ENCODE measurements around the gene SMG1.
"Not testable (repeated sequence)": the region's sequence is repeated elsewhere in the genome, so short reads cannot be mapped to it uniquely, and the experiment has no call there.

The SMG1 gene

GRCh38 chr16:18936727-18937340 is 10.6 kb upstream of the SMG1 start:
- Histone ChIP-seq H2AFZ (ENCODE audit: low read length) (no peak overlapping the region), H3K79me2 (ENCODE audit: low read length) (no peaks in the 10 kb centered on the region), H3K36me3 (replicated peaks; ENCODE audit: insufficient read depth, low read length) (no peaks in the 10 kb centered on the region), H3K9ac (ENCODE audit: low read length) (no peak overlapping the region), H3K27me3 (replicated peaks; ENCODE audit: insufficient read depth, low read length) (no peaks in the 10 kb centered on the region), H4K20me1 (ENCODE audit: insufficient read depth, low read length) (no peaks in the 10 kb centered on the region), H3K4me2 (ENCODE audit: low read depth, low read length) (no peak overlapping the region), H3K27ac (ENCODE audit: low read length) (no peak overlapping the region), H3K9me2 (replicated peaks; ENCODE audit: insufficient read depth, low read length) (no peaks in the 10 kb centered on the region), H3K9me3 (replicated peaks; ENCODE audit: insufficient read depth, low read length) (no peaks in the 10 kb centered on the region), H3K4me3 (ENCODE audit: low read length) (no peak overlapping the region), H3F3A (ENCODE audit: insufficient read depth, low read length) (no peaks in the 10 kb centered on the region), H3K4me1 (ENCODE audit: low read length) (no peaks in the 10 kb centered on the region)
- DNase-seq, result no peak
- TF ChIP-seq EZH2phosphoT487 (IDR thresholded peaks at IDR 0.05; ENCODE audit: low read length) (no peak), EZH2 (optimal IDR thresholded peaks at IDR 0.05; ENCODE audit: low read depth, low read length) (no peak), CTCF (IDR thresholded peaks at IDR 0.05; ENCODE audit: low read length) (no peak)

- Histone ChIP-seq H3K9me3 (replicated peaks; ENCODE audit: insufficient read depth, low read length) (no peaks in the 10 kb centered on the region), H3K4me3 (ENCODE audit: low read length) (no peak overlapping the region), H3K27ac (ENCODE audit: low read length) (no peak overlapping the region), H3K9me2 (replicated peaks; ENCODE audit: insufficient read depth, low read length) (no peaks in the 10 kb centered on the region), H3K4me1 (ENCODE audit: low read length) (no peaks in the 10 kb centered on the region), H3K36me3 (replicated peaks; ENCODE audit: insufficient read depth, low read length) (no peaks in the 10 kb centered on the region), H2AFZ (ENCODE audit: low read length) (no peak overlapping the region), H3F3A (ENCODE audit: insufficient read depth, low read length) (no peaks in the 10 kb centered on the region), H3K27me3 (replicated peaks; ENCODE audit: insufficient read depth, low read length) (no peaks in the 10 kb centered on the region), H3K79me2 (ENCODE audit: low read length) (no peaks in the 10 kb centered on the region), H4K20me1 (ENCODE audit: insufficient read depth, low read length) (no peaks in the 10 kb centered on the region), H3K9ac (ENCODE audit: low read length) (no peak overlapping the region), H3K4me2 (ENCODE audit: low read depth, low read length) (no peak overlapping the region)
- TF ChIP-seq EZH2phosphoT487 (IDR thresholded peaks at IDR 0.05; ENCODE audit: low read length) (no peak), CTCF (IDR thresholded peaks at IDR 0.05; ENCODE audit: low read length) (no peak), EZH2 (optimal IDR thresholded peaks at IDR 0.05; ENCODE audit: low read depth, low read length) (no peak)
- DNase-seq, result no peak
Measured at GRCh38 chr16:18933501-18933900, 7.3 kb upstream of the SMG1 start.

- no peaks in the 10 kb centered on the region for H3K27me3 ChIP-seq (replicated peaks; ENCODE audit: insufficient read depth, low read length)
- H2AFZ ChIP-seq (ENCODE audit: low read length), result no peak overlapping the region
- no peaks in the 10 kb centered on the region for H3K9me2 ChIP-seq (replicated peaks; ENCODE audit: insufficient read depth, low read length)
- H3K36me3 ChIP-seq (replicated peaks; ENCODE audit: insufficient read depth, low read length), result no peaks in the 10 kb centered on the region
- no peak overlapping the region for H3K27ac ChIP-seq (ENCODE audit: low read length)
- DNase-seq, result no peak
- H3K4me3 ChIP-seq (ENCODE audit: low read length), result no peak overlapping the region
- no peak overlapping the region for H3K9ac ChIP-seq (ENCODE audit: low read length)
- no peaks in the 10 kb centered on the region for H3K79me2 ChIP-seq (ENCODE audit: low read length)
- H3F3A ChIP-seq (ENCODE audit: insufficient read depth, low read length), result no peaks in the 10 kb centered on the region
- H3K9me3 ChIP-seq (replicated peaks; ENCODE audit: insufficient read depth, low read length), result no peaks in the 10 kb centered on the region
- no peak for TF ChIP-seq EZH2phosphoT487 (IDR thresholded peaks at IDR 0.05; ENCODE audit: low read length)
- no peaks in the 10 kb centered on the region for H3K4me1 ChIP-seq (ENCODE audit: low read length)
- H4K20me1 ChIP-seq (ENCODE audit: insufficient read depth, low read length), result no peaks in the 10 kb centered on the region
- no peak overlapping the region for H3K4me2 ChIP-seq (ENCODE audit: low read depth, low read length)
Measured at GRCh38 chr16:18932243-18932987, 6.2 kb upstream of the SMG1 start.

GRCh38 chr16:18931756-18932155 is 5.5 kb upstream of the SMG1 start:
- Histone ChIP-seq H3F3A (ENCODE audit: insufficient read depth, low read length) (0 out of 2 replicates have a peak, but pooled peaks cover 4% of the 10 kb centered on the region), H4K20me1 (ENCODE audit: insufficient read depth, low read length) (no peaks in the 10 kb centered on the region), H3K4me1 (ENCODE audit: low read length) (no peaks in the 10 kb centered on the region), H3K36me3 (replicated peaks; ENCODE audit: insufficient read depth, low read length) (no peaks in the 10 kb centered on the region), H3K9me3 (replicated peaks; ENCODE audit: insufficient read depth, low read length) (no peaks in the 10 kb centered on the region), H2AFZ (ENCODE audit: low read length) (no peak overlapping the region), H3K4me3 (ENCODE audit: low read length) (no peak overlapping the region), H3K9me2 (replicated peaks; ENCODE audit: insufficient read depth, low read length) (no peaks in the 10 kb centered on the region), H3K27me3 (replicated peaks; ENCODE audit: insufficient read depth, low read length) (no peaks in the 10 kb centered on the region), H3K4me2 (ENCODE audit: low read depth, low read length) (no peak overlapping the region), H3K9ac (ENCODE audit: low read length) (no peak overlapping the region), H3K27ac (ENCODE audit: low read length) (no peak overlapping the region), H3K79me2 (ENCODE audit: low read length) (no peaks in the 10 kb centered on the region)
- DNase-seq, result no peak
- TF ChIP-seq EZH2phosphoT487 (IDR thresholded peaks at IDR 0.05; ENCODE audit: low read length), result no peak
- TF ChIP-seq EZH2 (optimal IDR thresholded peaks at IDR 0.05; ENCODE audit: low read depth, low read length), result no peak
- TF ChIP-seq CTCF (IDR thresholded peaks at IDR 0.05; ENCODE audit: low read length), result no peak

- H3K27me3 ChIP-seq (replicated peaks; ENCODE audit: insufficient read depth, low read length); H3K4me3 ChIP-seq (ENCODE audit: low read length); H2AFZ ChIP-seq (ENCODE audit: low read length); H3K9me2 ChIP-seq (replicated peaks; ENCODE audit: insufficient read depth, low read length); H3K27ac ChIP-seq (ENCODE audit: low read length); H3K79me2 ChIP-seq (ENCODE audit: low read length); H4K20me1 ChIP-seq (ENCODE audit: insufficient read depth, low read length); DNase-seq; H3K9me3 ChIP-seq (replicated peaks; ENCODE audit: insufficient read depth, low read length); H3K4me2 ChIP-seq (ENCODE audit: low read depth, low read length); H3F3A ChIP-seq (ENCODE audit: insufficient read depth, low read length); H3K4me1 ChIP-seq (ENCODE audit: low read length); H3K9ac ChIP-seq (ENCODE audit: low read length); H3K36me3 ChIP-seq (replicated peaks; ENCODE audit: insufficient read depth, low read length): not testable (repeated sequence)
Measured at GRCh38 chr16:18930095-18930494, 3.9 kb upstream of the SMG1 start.

All from MM.1S (cell line).